ENCODE results near the gene PNMA1. TPM values are rescaled to one million over a fixed set of nuclear protein-coding genes. Genes with fewer than 3 reads are reported as not detected.

PNMA1 gene
- total RNA-seq, 1 experiment from 2014 or later = 24.6 TPM

GRCh38 chr14:73713803-73714655 is at the start of gene PNMA1 (continued):
- TF ChIP-seq CTCF (IDR thresholded peaks at IDR 0.05 in 2 of 3, conservative IDR thresholded peaks at IDR 0.05 in 1 of 3; ENCODE audit: borderline replicate concordance in 1 of 3, insufficient read depth in 1 of 3, low read depth in 2 of 3, low read length in 2 of 3) = no peak
- TF ChIP-seq POLR2A (IDR thresholded peaks at IDR 0.05; ENCODE audit: borderline replicate concordance, extremely low read depth, insufficient read depth, insufficient read length) = peak; percentile 39
- no peak for TF ChIP-seq CEBPB (IDR thresholded peaks at IDR 0.05; ENCODE audit: low read depth)
- peak; percentile 80 for TF ChIP-seq ZFX (IDR thresholded peaks at IDR 0.05)
- TF ChIP-seq EZH2 (IDR thresholded peaks at IDR 0.05) = no peak

- H3K36me3 ChIP-seq (ENCODE audit: control insufficient read depth in 1 of 2, insufficient read depth in 2 of 2, low read length in 2 of 2) = no peaks in the 10 kb centered on the region
- H3K27me3 ChIP-seq (ENCODE audit: insufficient read depth, low read length) = no peaks in the 10 kb centered on the region
- no peak overlapping the region for H3K9ac ChIP-seq (ENCODE audit: low read length)
- DNase-seq (ENCODE audit: low read depth, low spot score) = no peak
- ATAC-seq = no peak
- ChIA-PET CTCF (interaction anchor here (1.0 to 1.2 kb wide), 2 partner anchors 22 to 35 kb away, joined by 3 to 4 read pairs; no protein-coding TSS in a partner anchor), RAD21 (ENCODE audit: low non-redundant PET in 1 of 2, low total read pairs in 2 of 2, uncharacterized antibody in 2 of 2, unreplicated experiment in 2 of 2) (no interaction called here), POLR2A (no interaction called here)
- TF ChIP-seq, protein P1, sequence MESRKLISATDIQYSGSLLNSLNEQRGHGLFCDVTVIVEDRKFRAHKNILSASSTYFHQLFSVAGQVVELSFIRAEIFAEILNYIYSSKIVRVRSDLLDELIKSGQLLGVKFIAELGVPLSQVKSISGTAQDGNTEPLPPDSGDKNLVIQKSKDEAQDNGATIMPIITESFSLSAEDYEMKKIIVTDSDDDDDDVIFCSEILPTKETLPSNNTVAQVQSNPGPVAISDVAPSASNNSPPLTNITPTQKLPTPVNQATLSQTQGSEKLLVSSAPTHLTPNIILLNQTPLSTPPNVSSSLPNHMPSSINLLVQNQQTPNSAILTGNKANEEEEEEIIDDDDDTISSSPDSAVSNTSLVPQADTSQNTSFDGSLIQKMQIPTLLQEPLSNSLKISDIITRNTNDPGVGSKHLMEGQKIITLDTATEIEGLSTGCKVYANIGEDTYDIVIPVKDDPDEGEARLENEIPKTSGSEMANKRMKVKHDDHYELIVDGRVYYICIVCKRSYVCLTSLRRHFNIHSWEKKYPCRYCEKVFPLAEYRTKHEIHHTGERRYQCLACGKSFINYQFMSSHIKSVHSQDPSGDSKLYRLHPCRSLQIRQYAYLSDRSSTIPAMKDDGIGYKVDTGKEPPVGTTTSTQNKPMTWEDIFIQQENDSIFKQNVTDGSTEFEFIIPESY (IDR thresholded peaks at IDR 0.05; ENCODE audit: extremely low read depth, insufficient replicate concordance, low read length) = no peak
- TF ChIP-seq CBX3 (IDR thresholded peaks at IDR 0.05; ENCODE audit: low read depth) (no peak), ZFX (IDR thresholded peaks at IDR 0.05) (no peak), RAD21 (IDR thresholded peaks at IDR 0.05; ENCODE audit: low read depth) (no peak), ELF1 (IDR thresholded peaks at IDR 0.05; ENCODE audit: borderline replicate concordance, low read depth) (no peak), POLR2AphosphoS5 (IDR thresholded peaks at IDR 0.05; ENCODE audit: low read depth, low read length) (no peak), CTCF (IDR thresholded peaks at IDR 0.05 in 2 of 3, conservative IDR thresholded peaks at IDR 0.05 in 1 of 3; ENCODE audit: borderline replicate concordance in 1 of 3, insufficient read depth in 1 of 3, low read depth in 2 of 3, low read length in 2 of 3) (no peak)
- TF ChIP-seq, protein P2, sequence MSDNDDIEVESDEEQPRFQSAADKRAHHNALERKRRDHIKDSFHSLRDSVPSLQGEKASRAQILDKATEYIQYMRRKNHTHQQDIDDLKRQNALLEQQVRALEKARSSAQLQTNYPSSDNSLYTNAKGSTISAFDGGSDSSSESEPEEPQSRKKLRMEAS (IDR thresholded peaks at IDR 0.05) = no peak
- no peaks in the 10 kb centered on the region for H4K20me1 ChIP-seq (ENCODE audit: insufficient read depth)
- H3K4me3 ChIP-seq (replicated peaks in 1 of 2; ENCODE audit: low read depth in 1 of 2, low read length in 2 of 2) = no peak overlapping the region
- H2AFZ ChIP-seq (ENCODE audit: low read depth, low read length, poor library complexity, severe bottlenecking) = no peak overlapping the region
- H3K27ac ChIP-seq (ENCODE audit: low read depth, low read length) = no peak overlapping the region
- H3K9me3 ChIP-seq (ENCODE audit: control insufficient read depth in 1 of 2, insufficient read depth in 1 of 2, low read depth in 1 of 2, low read length in 2 of 2) = no peaks in the 10 kb centered on the region
- peaks cover 8% of the 10 kb centered on the region for H3K79me2 ChIP-seq (ENCODE audit: insufficient read depth, low read length)
- peaks cover 10 to 32% of the 10 kb centered on the region in 2 experiments for H3K4me1 ChIP-seq (ENCODE audit: control insufficient read depth in 1 of 2, insufficient read depth in 2 of 2, low read length in 2 of 2)
- no peak overlapping the region for H3K4me2 ChIP-seq (ENCODE audit: low read length)
- no TSS peak for BruUV-seq (replicated peaks)
- intact Hi-C loops (cut with micrococcal nuclease) = loop anchor here (5.0 kb wide), 1 partner anchor 89 kb away; the partner anchor contains the start of gene PTGR2
- H3K9me2 ChIP-seq (ENCODE audit: insufficient read depth) = no peaks in the 10 kb centered on the region
These were observed 49.2 kb upstream of the PNMA1 start for GRCh38 chr14:73763396-73763795.

Measured in HCT116 (cell line).